ENCODE data around the gene SSBP3.

SSBP3 gene

DNA sequence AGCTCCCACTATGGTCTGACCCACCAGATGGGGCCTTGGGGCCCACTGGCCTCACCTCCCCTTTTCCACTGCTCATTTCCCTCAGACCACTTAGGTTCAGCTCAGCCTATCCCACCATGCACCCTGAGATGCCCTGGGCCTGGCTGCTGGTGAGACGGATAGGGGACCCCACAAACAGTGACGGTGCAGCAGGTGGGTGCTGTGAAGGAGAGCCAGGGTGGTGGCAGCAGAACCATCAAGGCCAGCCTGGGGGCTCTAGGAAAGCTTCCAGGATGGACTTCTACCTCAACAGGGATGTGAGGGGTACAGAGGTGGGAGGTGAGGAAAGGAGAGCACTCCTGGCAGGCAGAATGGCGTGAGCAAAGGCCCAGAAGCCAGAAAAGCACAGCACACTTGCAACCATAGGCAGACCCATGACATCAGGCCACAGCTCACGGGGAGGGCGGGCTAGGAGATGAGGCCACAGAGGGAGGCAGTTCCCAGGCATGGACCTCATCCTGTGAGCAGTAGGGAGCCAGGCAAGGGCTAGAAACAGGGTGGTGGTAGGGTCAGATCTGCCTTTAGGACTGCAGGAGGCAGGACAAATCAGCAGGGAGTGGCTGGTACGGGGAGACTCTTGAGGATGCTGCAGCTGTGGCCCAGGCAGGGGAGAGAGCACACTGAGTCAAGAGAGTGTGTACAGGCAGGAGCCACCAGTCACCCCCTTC is 229.4 kb downstream of the SSBP3 start:
- no peak for DNase-seq (ENCODE audit: low read depth in 3 of 3)

Measured in stimulated activated CD4-positive, alpha-beta T cell treated with anti-CD3 and anti-CD28 coated beads, TNF-alpha, amount 100 ng/mL, for 24 hours (primary cell).